ENCODE data around the gene FGD5.
A peak's percentile ranks its signal among the peaks of the same experiment; 100 is the strongest.

Gene FGD5

GRCh38 chr3:14957925-14958324 lies 139.2 kb downstream of the FGD5 start:
- Histone ChIP-seq H3K27ac (no peak overlapping the region), H3K36me3 (ENCODE audit: insufficient read depth) (no peaks in the 10 kb centered on the region)

GRCh38 chr3:14959359-14959943 lies 140.7 kb downstream of the FGD5 start:
- Histone ChIP-seq H3K4me2 (peak overlapping the region; percentile 33), H4K20me1 (ENCODE audit: insufficient read depth) (no peaks in the 10 kb centered on the region), H3K36me3 (ENCODE audit: insufficient read depth) (no peaks in the 10 kb centered on the region), H3K27me3 (ENCODE audit: insufficient read depth, low read depth) (no peaks in the 10 kb centered on the region), H3K79me2 (ENCODE audit: insufficient read depth, low read depth) (no peaks in the 10 kb centered on the region; the same call in 1 of the 2 replicates), H3K4me1 (ENCODE audit: low read depth, poor library complexity, severe bottlenecking) (peaks cover 13% of the 10 kb centered on the region), H3K4me3 (IDR thresholded peaks at IDR 0.05; ENCODE audit: insufficient read depth, low read depth, low read length) (no peak overlapping the region), H3K9ac (no peak overlapping the region; the same call in 1 of the 2 replicates), H2AFZ (ENCODE audit: low read depth) (no peak overlapping the region), H3K27ac (peak overlapping the region; percentile 29; the same call in 1 of the 2 replicates)
- TF ChIP-seq CTCF (conservative IDR thresholded peaks at IDR 0.05; ENCODE audit: low read depth, low read length), result no peak

More at GRCh38 chr3:14957925-14958324, 139.2 kb downstream of the FGD5 start:
- H3K4me3 ChIP-seq (IDR thresholded peaks at IDR 0.05; ENCODE audit: insufficient read depth, low read depth, low read length), result no peak overlapping the region
- peaks cover 3% of the 10 kb centered on the region; the same call in 1 of the 2 replicates for H3K79me2 ChIP-seq (ENCODE audit: insufficient read depth, low read depth)
- H3K27me3 ChIP-seq (ENCODE audit: insufficient read depth, low read depth), result no peaks in the 10 kb centered on the region
- H4K20me1 ChIP-seq (ENCODE audit: insufficient read depth), result no peaks in the 10 kb centered on the region
- H3K9ac ChIP-seq, result no peak overlapping the region
- no peak for TF ChIP-seq CTCF (conservative IDR thresholded peaks at IDR 0.05; ENCODE audit: low read depth, low read length)
- H3K4me2 ChIP-seq, result no peak overlapping the region
- no peak overlapping the region for H2AFZ ChIP-seq (ENCODE audit: low read depth)
- H3K4me1 ChIP-seq (ENCODE audit: low read depth, poor library complexity, severe bottlenecking), result peaks cover 13% of the 10 kb centered on the region

GRCh38 chr3:14962762-14963161 lies 144.0 kb downstream of the FGD5 start:
- H3K27me3 ChIP-seq (ENCODE audit: insufficient read depth, low read depth), result no peaks in the 10 kb centered on the region
- H3K4me3 ChIP-seq (IDR thresholded peaks at IDR 0.05; ENCODE audit: insufficient read depth, low read depth, low read length), result no peak overlapping the region
- no peaks in the 10 kb centered on the region for H3K36me3 ChIP-seq (ENCODE audit: insufficient read depth)
- H3K9ac ChIP-seq, result no peak overlapping the region
- no peaks in the 10 kb centered on the region for H4K20me1 ChIP-seq (ENCODE audit: insufficient read depth)
- no peak overlapping the region for H2AFZ ChIP-seq (ENCODE audit: low read depth)
- H3K4me2 ChIP-seq, result no peak overlapping the region
- H3K27ac ChIP-seq, result no peak overlapping the region
- TF ChIP-seq CTCF (conservative IDR thresholded peaks at IDR 0.05; ENCODE audit: low read depth, low read length), result no peak
- H3K4me1 ChIP-seq (ENCODE audit: low read depth, poor library complexity, severe bottlenecking), result peaks cover 13% of the 10 kb centered on the region
- no peaks in the 10 kb centered on the region for H3K79me2 ChIP-seq (ENCODE audit: insufficient read depth, low read depth)

- H4K20me1 ChIP-seq (ENCODE audit: insufficient read depth), result no peaks in the 10 kb centered on the region
- H3K27me3 ChIP-seq (ENCODE audit: insufficient read depth, low read depth), result no peaks in the 10 kb centered on the region
- no peak for TF ChIP-seq CTCF (conservative IDR thresholded peaks at IDR 0.05; ENCODE audit: low read depth, low read length)
- H3K9ac ChIP-seq, result no peak overlapping the region
- no peaks in the 10 kb centered on the region for H3K36me3 ChIP-seq (ENCODE audit: insufficient read depth)
- no peak overlapping the region for H3K4me2 ChIP-seq
- H2AFZ ChIP-seq (ENCODE audit: low read depth), result no peak overlapping the region
- H3K27ac ChIP-seq, result no peak overlapping the region
- H3K4me1 ChIP-seq (ENCODE audit: low read depth, poor library complexity, severe bottlenecking), result no peaks in the 10 kb centered on the region
- H3K79me2 ChIP-seq (ENCODE audit: insufficient read depth, low read depth), result no peaks in the 10 kb centered on the region
- H3K4me3 ChIP-seq (IDR thresholded peaks at IDR 0.05; ENCODE audit: insufficient read depth, low read depth, low read length), result no peak overlapping the region
These were observed 148.5 kb downstream of the FGD5 start for GRCh38 chr3:14967285-14967684.
